GM23338 (cell line): Measurements from ENCODE around the gene CACNA1D.

Experiments
- CREB1 ChIP-seq: fragments of 250-450 bp; sonication (Bioruptor Pico); IDR thresholded peaks from 2 replicates; pipeline ENCODE4 v1.5.0; 2020; ENCODE audit warnings: low read depth, mild to moderate bottlenecking, moderate library complexity
- CTCF ChIP-seq, 2 experiments: fragments of 200-600 bp in 1 of 2; sonication (generic) in 1 of 2; conservative IDR thresholded peaks; 2 replicates each; pipeline versions ENCODE4 v1.5.1 to v1.6.1; 2016 to 2017; ENCODE audit warnings: antibody characterized with exemption in 2 of 2, low read depth in 2 of 2, mild to moderate bottlenecking in 2 of 2, moderate library complexity in 1 of 2
- ETS1 ChIP-seq: IDR thresholded peaks from 2 replicates; pipeline ENCODE4 v1.6.1; 2016; ENCODE audit warnings: antibody characterized with exemption
- EZH2 ChIP-seq: fragments of 200-600 bp; sonication (generic); IDR thresholded peaks from one replicate; pipeline ENCODE4 v1.8.0; 2017; ENCODE audit warnings: antibody characterized with exemption, mild to moderate bottlenecking, low read depth; ENCODE audit not compliant: unreplicated experiment
- EZH2phosphoT487 ChIP-seq: fragments of 200-600 bp; sonication (generic); IDR thresholded peaks from one replicate; pipeline ENCODE4 v1.8.1; 2018; ENCODE audit warnings: antibody characterized with exemption; ENCODE audit not compliant: unreplicated experiment
- JUNB ChIP-seq: IDR thresholded peaks from one replicate; pipeline ENCODE4 v1.6.1; 2016; ENCODE audit warnings: antibody characterized with exemption; ENCODE audit not compliant: unreplicated experiment
- NANOG ChIP-seq: IDR thresholded peaks from 2 replicates; pipeline ENCODE4 v1.6.1; 2016; ENCODE audit warnings: antibody characterized with exemption, borderline replicate concordance
- POLR2AphosphoS5 ChIP-seq: IDR thresholded peaks from 2 replicates; pipeline ENCODE4 v1.6.1; 2016; ENCODE audit warnings: antibody characterized with exemption, low read depth
- REST ChIP-seq: IDR thresholded peaks from one replicate; pipeline ENCODE4 v1.6.1; 2018; ENCODE audit warnings: antibody characterized with exemption; ENCODE audit not compliant: unreplicated experiment

GRCh38 chr3:53483821-53484220, 10.6 kb upstream of the CACNA1D start:
- TF ChIP-seq CTCF (conservative IDR thresholded peaks at IDR 0.05; ENCODE audit: low read depth in 2 of 2) (no peak), REST (no peak), EZH2phosphoT487 (no peak), EZH2 (no peak), ETS1 (no peak), JUNB (no peak), POLR2AphosphoS5 (no peak), CREB1 (CRISPR knock-in tag) (no peak), NANOG (no peak)
